ENCODE data around the gene POU4F1.

POU4F1 gene

DNA sequence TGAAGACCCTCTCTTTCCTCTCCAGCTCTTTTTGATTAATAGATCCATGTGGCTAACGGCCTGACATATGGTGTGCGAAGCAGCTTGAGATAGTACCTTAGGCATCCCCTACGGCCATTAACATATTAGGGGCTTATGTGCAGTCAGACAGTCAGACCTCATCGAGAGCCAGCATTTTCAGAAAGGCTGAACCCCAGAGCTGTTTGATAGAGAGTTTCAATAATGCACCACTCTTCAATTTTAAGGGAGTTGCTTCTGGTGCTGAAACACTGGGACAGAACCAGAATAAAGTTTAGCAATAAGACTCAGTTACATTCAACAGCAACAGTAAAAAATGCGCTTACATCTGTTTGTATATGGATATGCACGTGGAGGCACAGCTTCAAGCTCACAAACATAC is 10.8 kb downstream of the POU4F1 start:
- DNase-seq (ENCODE audit: low spot score): no peak

DNA sequence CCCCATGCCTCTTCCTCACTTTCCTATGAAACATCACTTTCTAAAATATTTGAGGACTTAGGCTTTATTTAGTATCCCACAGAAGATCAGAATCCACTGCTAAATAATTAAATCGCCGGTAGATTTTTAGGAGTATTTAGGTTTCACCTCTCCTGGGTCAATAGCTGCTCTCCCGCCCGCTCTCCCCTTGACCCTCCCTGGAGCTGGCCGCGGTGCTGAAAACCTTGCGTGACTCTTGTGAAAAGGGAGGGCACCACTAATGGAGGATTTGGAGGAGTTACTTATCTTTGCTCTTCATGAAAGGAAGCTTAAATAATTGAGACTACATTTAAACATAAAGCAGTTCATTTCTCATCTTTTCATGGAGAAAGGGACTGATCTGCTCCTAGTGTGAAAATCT is 14.1 kb downstream of the POU4F1 start:
- DNase-seq (ENCODE audit: low spot score): peak; percentile 56

DNA sequence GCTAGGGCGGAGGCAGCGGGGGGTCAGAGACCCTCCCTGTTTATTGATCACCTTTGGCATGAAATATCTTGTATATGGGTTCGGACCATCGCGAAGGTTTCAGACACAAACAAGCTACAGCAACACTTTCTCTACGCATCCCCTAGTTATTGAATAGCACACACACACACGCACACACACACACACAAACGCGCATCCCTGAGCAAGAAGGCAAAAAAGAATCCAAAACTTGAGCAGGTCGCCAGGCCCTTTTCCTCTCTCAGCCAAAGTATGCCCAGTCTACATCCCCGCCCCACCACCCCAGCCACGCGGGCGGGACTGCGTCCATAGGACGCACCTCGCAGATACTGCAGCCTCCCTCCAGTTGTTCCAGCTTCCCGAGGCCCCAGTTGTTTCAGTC is 16.0 kb downstream of the POU4F1 start:
- no peak for DNase-seq (ENCODE audit: low spot score)

DNA sequence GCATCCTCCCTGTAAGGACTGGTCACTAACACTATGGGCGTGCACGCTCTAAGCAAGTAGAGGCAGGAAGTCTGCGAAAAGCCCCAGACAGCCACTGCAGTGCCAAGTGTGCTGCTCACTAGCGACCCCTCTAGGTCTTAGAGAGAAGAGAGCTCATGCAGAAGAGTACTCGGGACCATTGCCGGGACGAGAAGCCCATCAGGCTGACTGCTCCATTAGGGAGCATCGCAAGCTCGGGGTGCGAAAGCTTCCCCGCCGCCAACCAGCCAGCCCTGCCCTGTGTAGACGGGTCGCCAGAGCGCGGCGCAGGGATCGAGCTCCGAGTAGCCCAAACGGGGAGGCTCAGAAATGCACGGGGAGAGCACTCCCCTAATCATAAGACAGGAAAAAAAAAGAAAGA is 16.6 kb downstream of the POU4F1 start:
- no peak for DNase-seq (ENCODE audit: low spot score)

DNA sequence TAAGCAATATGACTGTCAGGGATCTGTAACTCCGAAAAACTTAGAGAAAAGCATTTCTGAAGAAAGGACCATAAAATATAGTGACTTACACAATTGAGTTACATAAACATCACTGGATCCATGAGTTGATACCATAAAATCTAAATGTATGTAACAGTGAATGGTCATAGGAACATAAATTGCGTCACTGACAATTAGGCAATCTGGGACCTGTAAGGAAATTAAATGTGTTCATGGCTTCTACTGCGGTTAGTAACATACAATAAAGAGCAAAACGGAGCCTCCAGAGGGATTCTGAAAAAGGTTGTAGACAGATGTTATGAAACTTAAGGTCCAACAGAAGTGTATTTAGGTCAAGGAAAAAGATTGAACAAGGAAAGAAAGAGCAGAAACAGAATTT is 27.1 kb downstream of the POU4F1 start:
- no peak for DNase-seq (ENCODE audit: low spot score)

DNA sequence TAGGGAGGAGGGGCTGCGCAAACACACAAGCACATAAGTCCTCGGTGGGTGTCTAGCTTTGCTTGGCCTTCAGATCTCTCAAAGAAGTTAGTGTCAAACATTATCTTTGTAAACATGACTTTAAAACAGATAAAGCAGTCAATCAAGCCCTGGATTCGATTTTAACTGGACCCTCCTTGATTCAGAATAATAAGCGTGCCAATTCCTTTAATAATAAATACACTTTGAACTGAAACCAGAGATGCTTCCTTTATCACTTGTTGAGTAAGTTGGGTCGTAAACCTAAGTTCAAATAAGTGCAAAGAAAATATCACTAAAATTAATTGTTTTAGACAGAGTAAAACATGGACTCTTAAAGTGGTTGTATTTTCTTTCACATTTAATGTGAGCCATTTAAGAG is 30.9 kb downstream of the POU4F1 start:
- no peak for DNase-seq (ENCODE audit: low spot score)

DNA sequence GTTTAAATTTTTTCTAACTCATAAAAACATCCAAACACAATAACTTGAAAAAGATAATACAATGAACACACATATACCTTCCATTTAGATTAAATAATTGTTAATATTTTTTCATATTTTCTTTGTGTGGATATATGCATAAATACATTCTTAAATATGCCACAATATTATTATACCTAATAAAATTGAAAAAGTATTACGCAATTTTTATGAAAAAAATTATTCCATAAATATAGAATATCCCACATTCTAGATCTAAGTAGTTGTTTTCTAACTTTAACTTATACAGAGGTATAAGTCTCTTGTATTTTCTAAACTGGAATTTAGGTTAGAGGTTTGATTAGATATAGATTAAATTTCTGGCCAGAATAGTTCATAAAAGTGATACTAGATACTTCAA is 34.3 kb downstream of the POU4F1 start:
- no peak for DNase-seq (ENCODE audit: low spot score)

DNA sequence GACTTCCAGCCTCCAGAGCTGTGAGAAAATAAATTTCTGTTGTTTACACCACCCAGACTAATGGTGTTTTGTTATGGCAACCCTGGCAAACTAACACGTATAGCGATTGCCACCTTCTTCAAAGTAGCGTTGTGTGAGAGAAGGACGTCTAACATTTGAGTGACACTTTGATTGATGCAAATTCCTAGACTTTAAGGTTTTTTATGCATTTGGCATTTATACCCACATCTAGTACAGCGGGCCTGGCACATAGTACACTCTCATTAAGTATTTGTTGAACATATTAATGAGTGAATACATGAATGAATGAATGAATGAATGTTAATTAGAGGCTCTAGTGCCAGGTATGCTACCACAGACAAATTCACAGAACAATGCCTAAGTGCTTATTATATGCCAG is 36.7 kb downstream of the POU4F1 start:
- DNase-seq (ENCODE audit: low spot score): no peak

DNA sequence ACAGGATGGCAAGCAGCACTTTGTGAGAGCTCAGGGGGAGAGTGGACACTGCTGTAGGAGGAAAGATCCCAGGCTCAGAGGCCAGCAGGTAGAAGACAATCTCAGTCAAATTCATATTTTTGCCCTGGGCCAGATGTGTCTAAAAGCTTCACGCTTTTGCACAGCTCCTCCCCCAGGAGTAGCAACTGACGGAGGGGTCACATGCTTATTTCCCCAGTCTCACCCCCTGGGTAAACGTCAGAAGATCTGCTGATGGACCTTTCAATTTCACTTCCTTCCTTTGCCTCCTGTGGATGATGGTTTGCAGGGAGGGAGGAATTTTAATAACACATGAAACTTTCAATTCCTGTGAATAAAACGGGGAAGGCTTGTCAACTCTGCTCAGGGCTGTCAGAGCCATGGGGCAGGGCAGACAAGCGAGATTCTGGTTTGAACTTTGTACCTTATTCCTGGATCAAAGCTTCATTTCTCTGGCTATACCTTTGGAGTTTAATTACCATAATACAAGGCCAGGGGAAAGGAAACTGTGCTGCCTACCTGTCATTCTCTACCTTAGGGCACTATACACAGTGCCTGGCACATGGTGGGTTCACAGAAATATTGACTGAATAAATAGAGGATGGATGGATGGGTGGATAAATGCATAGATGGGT is 41.0 kb downstream of the POU4F1 start:
- DNase-seq (ENCODE audit: low spot score): no peak

Measured in RKO (cell line).